ENCODE results near the gene ZNF286A.
"Not testable (repeated sequence)": the region's sequence is repeated elsewhere in the genome, so short reads cannot be mapped to it uniquely, and the experiment has no call there.

The ZNF286A gene

GRCh38 chr17:15652960-15653359, 46.6 kb upstream of the ZNF286A start:
- Histone ChIP-seq H3K27me3 (ENCODE audit: insufficient read depth, poor library complexity, severe bottlenecking) (no peaks in the 10 kb centered on the region), H3K4me3 (replicated peaks; ENCODE audit: insufficient read depth, low read length) (no peak overlapping the region), H3K27ac (replicated peaks) (no peak overlapping the region)
- no peak for TF ChIP-seq REST (IDR thresholded peaks at IDR 0.05; ENCODE audit: insufficient replicate concordance, low read depth)
- TF ChIP-seq SPI1 (IDR thresholded peaks at IDR 0.05; ENCODE audit: borderline replicate concordance, low read depth) = no peak
- TF ChIP-seq POLR2AphosphoS5 (IDR thresholded peaks at IDR 0.05; ENCODE audit: low read depth) = no peak
- no peak for TF ChIP-seq GABPA (IDR thresholded peaks at IDR 0.05; ENCODE audit: low read depth)
- no peak for TF ChIP-seq CTCF (IDR thresholded peaks at IDR 0.05; ENCODE audit: insufficient read depth, low read length)
- DNase-seq (ENCODE audit: low read depth in 1 of 2, low spot score in 1 of 2) = no peak

DNA sequence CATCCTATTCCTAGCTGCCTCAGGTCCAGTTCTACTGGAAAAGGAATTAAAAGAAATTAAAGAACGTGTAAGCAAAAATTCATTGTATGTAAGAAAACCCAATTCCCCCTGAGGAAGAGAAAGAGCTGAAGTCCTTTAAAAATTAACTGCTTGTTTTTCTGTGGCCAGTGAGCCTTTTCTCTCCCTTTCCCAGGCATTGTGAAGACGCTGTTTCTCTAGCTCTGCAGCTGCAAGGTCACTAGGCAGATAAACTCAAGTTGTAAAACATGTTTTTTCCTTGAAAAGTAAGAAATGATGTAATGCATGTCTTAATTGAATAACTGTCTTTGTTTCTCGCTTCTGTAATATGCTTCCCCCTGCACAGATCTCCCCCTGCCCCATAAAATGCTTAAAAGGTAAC, 45.2 kb upstream of the ZNF286A start:
- not testable (repeated sequence) for DNase-seq (ENCODE audit: low read depth in 1 of 2, low spot score in 1 of 2); H3K4me3 ChIP-seq (replicated peaks; ENCODE audit: insufficient read depth, low read length); H3K27ac ChIP-seq (replicated peaks); H3K27me3 ChIP-seq (ENCODE audit: insufficient read depth, poor library complexity, severe bottlenecking)

GRCh38 chr17:15654886-15655561, 44.5 kb upstream of the ZNF286A start:
- TF ChIP-seq REST (IDR thresholded peaks at IDR 0.05; ENCODE audit: insufficient replicate concordance, low read depth) = no peak
- TF ChIP-seq CTCF (IDR thresholded peaks at IDR 0.05; ENCODE audit: insufficient read depth, low read length) = no peak
- TF ChIP-seq POLR2AphosphoS5 (IDR thresholded peaks at IDR 0.05; ENCODE audit: low read depth) = no peak
- no peak for TF ChIP-seq GABPA (IDR thresholded peaks at IDR 0.05; ENCODE audit: low read depth)
- Histone ChIP-seq H3K27me3 (ENCODE audit: insufficient read depth, poor library complexity, severe bottlenecking) (no peaks in the 10 kb centered on the region), H3K27ac (replicated peaks) (no peak overlapping the region), H3K4me3 (replicated peaks; ENCODE audit: insufficient read depth, low read length) (no peak overlapping the region)
- DNase-seq (ENCODE audit: low read depth in 1 of 2, low spot score in 1 of 2) = peak in 1 of 2 experiments; percentile 2

GRCh38 chr17:15657868-15658267, 41.7 kb upstream of the ZNF286A start:
- no peak overlapping the region for H3K27ac ChIP-seq (replicated peaks)
- no peaks in the 10 kb centered on the region for H3K27me3 ChIP-seq (ENCODE audit: insufficient read depth, poor library complexity, severe bottlenecking)
- H3K4me3 ChIP-seq (replicated peaks; ENCODE audit: insufficient read depth, low read length) = no peak overlapping the region
- DNase-seq (ENCODE audit: low read depth in 1 of 2, low spot score in 1 of 2) = no peak
- no peak for TF ChIP-seq CTCF (IDR thresholded peaks at IDR 0.05; ENCODE audit: insufficient read depth, low read length)
- TF ChIP-seq SPI1 (IDR thresholded peaks at IDR 0.05; ENCODE audit: borderline replicate concordance, low read depth) = no peak
- TF ChIP-seq GABPA (IDR thresholded peaks at IDR 0.05; ENCODE audit: low read depth) = no peak
- no peak for TF ChIP-seq POLR2AphosphoS5 (IDR thresholded peaks at IDR 0.05; ENCODE audit: low read depth)
- TF ChIP-seq REST (IDR thresholded peaks at IDR 0.05; ENCODE audit: insufficient replicate concordance, low read depth) = no peak

Data from HL-60 (cell line).